ENCODE measurements around the gene TPRG1.
"Not testable (repeated sequence)": the region's sequence is repeated elsewhere in the genome, so short reads cannot be mapped to it uniquely, and the experiment has no call there.

TPRG1 gene

DNA sequence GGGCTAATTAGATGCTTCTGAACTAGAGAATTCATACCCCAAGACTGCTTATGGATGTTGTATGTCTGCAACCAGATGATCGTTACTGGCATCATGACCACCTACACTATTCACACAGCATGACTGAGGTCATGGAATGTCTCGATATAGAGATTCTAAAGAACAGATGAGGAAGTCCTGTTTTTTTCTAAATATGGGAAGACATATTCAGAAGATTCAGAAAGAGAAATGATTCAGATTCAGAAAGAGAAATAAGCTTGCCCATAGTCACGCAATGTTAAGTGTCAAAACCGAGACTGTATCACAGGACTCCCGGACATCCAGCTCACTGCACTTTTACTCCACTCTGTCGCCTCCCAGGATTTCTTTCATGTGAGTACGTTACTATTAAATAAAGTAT lies 136.2 kb downstream of the TPRG1 start:
- no peak for DNase-seq (ENCODE audit: extremely low read depth in 1 of 2, low read depth in 1 of 2)

DNA sequence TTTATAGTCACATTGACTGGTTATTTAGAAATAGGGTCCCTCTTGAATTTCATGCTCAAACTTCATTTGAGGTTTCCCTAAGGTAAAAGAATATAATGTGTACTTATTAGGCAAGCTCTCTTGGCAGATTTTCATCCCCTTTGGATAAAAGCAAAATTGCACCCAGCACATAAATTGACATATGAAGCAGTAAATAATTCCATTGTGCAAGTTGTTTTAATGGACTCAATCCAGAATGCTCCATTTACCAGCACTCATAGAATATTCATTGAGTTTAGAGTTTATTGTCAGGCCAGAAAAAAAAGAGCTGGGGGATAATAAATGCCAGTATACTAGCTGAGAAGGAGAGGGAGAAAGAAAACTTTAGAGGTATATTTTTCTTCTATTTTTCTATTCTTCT lies 136.8 kb downstream of the TPRG1 start:
- no peak for DNase-seq (ENCODE audit: extremely low read depth in 1 of 2, low read depth in 1 of 2)

- DNase-seq (ENCODE audit: extremely low read depth in 1 of 2, low read depth in 1 of 2): no peak
These were observed 137.7 kb downstream of the TPRG1 start for GRCh38 chr3:189309400-189309975.

GRCh38 chr3:189311521-189311920 lies 139.8 kb downstream of the TPRG1 start:
- DNase-seq (ENCODE audit: extremely low read depth in 1 of 2, low read depth in 1 of 2): no peak

DNA sequence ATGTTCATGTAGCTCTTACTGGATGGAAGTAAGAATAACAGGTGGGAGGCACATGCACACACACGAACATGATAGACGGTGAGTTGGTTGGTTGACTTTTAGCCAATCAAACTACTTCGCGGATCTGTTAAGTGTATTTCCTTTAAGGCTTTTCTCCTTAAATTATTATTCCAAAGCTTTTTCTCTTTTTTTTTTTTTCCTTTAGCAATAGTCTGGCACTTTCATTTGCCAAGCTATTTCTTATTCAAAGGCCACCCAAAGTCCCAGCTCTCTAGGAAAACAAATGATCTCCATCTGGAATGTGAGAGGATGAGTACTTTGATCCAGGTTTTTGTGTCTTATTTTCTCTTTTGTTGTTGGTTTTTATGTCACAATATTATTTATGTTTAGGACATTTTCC lies 141.1 kb downstream of the TPRG1 start:
- DNase-seq (ENCODE audit: extremely low read depth in 1 of 2, low read depth in 1 of 2): no peak

DNA sequence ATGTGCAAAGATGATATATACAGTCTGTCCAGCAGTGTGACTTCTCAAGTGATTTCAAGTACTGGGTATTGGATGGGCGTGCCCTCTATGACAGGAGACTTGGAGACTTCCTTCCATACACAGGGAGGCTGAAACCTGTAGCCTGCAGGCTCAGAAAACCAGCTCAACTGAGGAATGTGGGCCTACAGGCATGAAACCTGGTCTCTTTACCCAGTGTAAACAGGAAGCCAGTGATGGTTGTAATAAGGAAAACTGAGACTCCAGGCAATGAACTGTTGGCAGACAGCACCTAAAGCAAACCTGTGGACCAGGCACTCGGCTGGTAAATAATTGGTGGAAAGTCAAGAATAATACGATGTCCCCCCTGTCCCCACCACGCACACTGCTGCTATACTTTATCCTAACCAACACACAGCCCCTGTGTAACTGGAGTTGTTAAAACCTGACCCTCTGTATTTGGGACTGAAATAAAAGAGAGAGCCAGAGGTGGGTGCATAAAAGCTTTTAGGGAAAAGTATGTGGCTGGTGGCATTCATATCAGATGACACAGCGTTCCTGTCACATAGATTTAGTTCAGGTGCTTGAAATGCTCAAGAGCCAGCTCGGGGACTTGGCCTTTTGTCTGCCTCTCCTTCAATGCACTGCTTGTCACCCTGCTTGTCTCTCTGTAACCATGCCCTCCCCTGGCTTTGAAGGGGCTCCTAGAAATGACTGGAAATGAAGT lies 144.7 kb downstream of the TPRG1 start:
- DNase-seq (ENCODE audit: extremely low read depth in 1 of 2, low read depth in 1 of 2): no peak

GRCh38 chr3:189317911-189318310 lies 146.1 kb downstream of the TPRG1 start:
- no peak for DNase-seq (ENCODE audit: extremely low read depth in 1 of 2, low read depth in 1 of 2)

GRCh38 chr3:189320511-189320910 lies 148.7 kb downstream of the TPRG1 start:
- no peak for DNase-seq (ENCODE audit: extremely low read depth in 1 of 2, low read depth in 1 of 2)

DNA sequence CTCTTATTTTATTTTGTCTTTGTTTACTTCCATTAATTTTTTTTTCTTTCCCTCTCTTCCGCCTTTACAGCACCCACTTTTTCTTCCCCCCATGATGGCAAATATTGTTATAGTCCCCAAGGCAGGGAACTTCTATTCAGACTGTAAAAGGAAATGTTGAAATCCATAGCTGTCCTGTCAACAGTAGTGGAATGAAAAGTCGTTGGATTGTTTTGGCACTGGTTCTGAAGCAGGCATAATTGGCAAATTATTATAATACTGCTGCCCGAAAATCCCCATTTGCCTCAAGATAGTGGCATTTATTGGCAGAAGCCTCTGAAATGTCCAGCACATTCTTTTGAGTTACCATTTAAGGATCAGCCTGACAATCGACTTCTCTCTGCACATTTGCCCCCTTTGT lies 150.6 kb downstream of the TPRG1 start:
- DNase-seq (ENCODE audit: extremely low read depth in 1 of 2, low read depth in 1 of 2): no peak

GRCh38 chr3:189324538-189325138 lies 152.9 kb downstream of the TPRG1 start:
- DNase-seq (ENCODE audit: extremely low read depth in 1 of 2, low read depth in 1 of 2): peak; percentile 34 to 83

GRCh38 chr3:189325454-189325853 lies 153.7 kb downstream of the TPRG1 start:
- DNase-seq (ENCODE audit: extremely low read depth in 1 of 2, low read depth in 1 of 2): no peak

DNA sequence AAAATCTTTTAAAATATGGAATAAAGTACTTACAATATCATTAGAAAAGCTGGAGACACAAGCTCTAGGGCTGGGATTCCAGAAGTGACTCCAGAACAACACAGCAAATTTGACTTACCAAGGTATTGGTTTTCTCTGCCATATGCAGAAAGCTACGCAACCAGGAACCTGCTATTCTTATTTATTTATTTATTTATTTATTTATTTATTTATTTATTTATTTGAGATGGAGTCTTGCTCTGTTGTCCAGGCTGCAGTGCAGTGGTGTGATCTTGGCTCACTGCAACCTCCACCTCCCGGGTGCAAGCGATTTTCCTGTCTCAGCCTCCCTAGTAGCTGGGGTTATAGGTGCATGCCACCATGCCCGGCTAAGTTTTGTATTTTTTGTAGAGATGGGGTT lies 157.9 kb downstream of the TPRG1 start:
- not testable (repeated sequence) for DNase-seq (ENCODE audit: extremely low read depth in 1 of 2, low read depth in 1 of 2)

DNA sequence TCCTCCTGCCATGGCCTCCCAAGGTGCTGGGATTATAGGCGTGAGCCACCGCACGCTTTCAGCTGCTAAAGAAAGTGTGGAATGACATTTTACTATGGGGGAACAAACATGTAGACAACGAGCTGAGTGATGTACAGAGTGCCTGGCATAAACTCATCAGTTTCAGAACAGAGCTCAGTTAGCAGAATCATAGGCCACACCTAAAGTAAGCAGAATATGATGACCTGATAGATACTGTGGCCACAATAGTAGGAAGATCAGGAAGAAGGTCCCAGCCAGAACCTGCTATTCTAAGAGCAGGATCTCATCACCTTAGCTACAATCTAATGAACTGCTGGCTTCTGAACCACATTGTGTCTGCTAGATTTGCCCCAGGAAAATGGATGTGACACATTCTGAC lies 158.3 kb downstream of the TPRG1 start:
- DNase-seq (ENCODE audit: extremely low read depth in 1 of 2, low read depth in 1 of 2): no peak

GRCh38 chr3:189331002-189331418 lies 159.2 kb downstream of the TPRG1 start:
- DNase-seq (ENCODE audit: extremely low read depth in 1 of 2, low read depth in 1 of 2): no peak

DNA sequence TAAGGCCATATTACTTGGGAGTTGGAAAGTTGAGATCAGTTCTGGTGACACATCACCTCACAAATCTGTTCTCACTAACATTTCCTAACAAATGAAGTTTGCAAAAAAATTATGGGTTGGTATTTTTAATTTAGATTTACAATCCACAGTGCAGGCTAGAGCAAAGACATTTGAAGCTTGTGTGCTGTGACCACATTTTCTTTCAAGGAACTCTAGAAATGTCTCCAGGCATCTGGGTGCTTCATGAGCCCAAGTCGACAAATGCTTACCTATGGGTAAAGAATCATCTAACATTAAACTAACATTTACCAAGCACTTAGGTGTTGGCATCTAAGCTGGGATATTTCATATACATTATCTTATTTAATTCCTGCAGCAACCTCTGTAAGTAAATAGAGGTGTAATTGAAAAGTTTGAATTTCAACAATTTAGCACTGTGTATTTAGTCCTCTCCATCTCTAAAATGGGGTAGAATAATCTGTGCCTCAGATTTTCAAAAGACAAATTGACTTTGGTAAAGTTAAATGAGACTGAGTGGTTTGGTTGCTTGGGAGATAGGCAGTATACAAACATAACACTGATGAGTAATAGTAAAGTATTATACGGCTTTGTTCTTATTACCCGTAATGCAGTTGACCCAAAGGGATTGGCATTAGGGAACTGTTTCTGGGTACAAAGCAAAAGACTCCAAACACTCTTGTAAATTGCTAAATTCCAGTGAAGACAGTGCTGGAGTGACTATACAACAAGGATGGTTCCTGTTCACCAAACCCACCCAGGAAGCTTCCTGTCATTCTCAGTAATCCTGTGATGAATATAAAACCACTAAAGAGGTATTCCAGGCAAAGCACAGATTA lies 162.5 kb downstream of the TPRG1 start:
- no peak for DNase-seq (ENCODE audit: extremely low read depth in 1 of 2, low read depth in 1 of 2)

GRCh38 chr3:189337673-189338091 lies 165.9 kb downstream of the TPRG1 start:
- DNase-seq (ENCODE audit: extremely low read depth in 1 of 2, low read depth in 1 of 2): no peak

- no peak for DNase-seq (ENCODE audit: extremely low read depth in 1 of 2, low read depth in 1 of 2)
These were observed 166.6 kb downstream of the TPRG1 start for GRCh38 chr3:189338366-189338765.

DNA sequence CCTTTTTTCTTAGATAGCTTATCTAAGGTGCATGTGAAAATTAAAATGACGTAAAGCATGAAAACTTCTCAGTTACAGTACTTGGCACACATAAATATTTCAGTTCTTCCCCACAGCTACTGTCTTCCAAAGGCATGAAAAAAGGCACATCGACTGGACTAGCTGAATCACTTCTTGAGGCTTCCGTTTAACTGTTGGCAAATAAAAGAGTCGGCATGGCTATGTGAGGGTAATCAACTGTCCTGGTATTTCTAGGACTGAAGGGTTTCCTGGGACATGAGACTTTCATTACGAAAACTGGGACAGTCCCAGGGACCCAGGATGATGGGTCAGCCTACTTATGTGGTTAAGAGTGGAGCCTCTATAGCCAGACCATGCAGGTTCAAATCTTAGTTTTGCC lies 168.2 kb downstream of the TPRG1 start:
- DNase-seq (ENCODE audit: extremely low read depth in 1 of 2, low read depth in 1 of 2): no peak

GRCh38 chr3:189340680-189341460 lies 169.1 kb downstream of the TPRG1 start:
- no peak for DNase-seq (ENCODE audit: extremely low read depth in 1 of 2, low read depth in 1 of 2)

DNA sequence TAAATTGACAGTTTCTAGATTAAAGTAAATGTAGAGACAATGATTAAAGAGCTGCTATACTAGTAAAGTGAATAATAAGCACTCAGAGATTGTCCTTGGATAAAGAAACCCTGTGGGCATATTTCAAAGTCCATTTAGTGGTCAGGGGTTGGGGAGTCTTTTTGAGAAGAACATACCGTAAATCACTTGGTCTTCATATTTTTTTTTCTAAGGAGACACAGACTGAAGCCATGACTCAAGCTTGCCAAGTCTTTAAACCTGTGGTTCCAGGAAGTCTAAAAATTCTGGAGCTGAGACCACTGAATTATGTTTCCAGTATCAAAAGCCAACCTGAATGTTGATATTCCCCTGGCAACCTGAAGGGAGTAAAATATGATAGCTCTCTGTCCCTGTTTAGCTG lies 171.0 kb downstream of the TPRG1 start:
- DNase-seq (ENCODE audit: extremely low read depth in 1 of 2, low read depth in 1 of 2): no peak

DNA sequence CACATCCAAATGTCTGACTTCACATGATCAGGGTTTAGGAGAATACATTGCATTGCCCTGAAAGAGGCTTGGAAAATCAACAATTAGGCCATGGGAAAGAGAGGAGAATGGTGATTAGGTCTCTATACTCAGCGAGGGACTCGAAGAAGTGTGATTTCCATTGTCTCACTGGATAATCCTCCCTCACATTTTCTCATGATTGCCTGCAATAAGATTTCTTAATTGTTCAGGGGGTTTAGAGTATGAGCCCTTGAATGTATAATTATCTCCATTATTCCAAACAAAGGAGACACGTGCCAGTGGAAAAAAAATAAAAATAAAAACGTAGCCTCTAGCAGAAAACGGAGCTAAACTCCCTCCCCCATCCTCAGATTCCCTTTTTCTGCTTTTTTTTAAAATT lies 173.2 kb downstream of the TPRG1 start:
- no peak for DNase-seq (ENCODE audit: extremely low read depth in 1 of 2, low read depth in 1 of 2)
